IPS-15b (cell line): ENCODE data around the gene ARL6IP4.

ENCODE experiments used
- H3K27me3 ChIP-seq: one replicate; pipeline ENCODE4 v1.6.1; 2013; ENCODE audit warnings: low read length; ENCODE audit not compliant: control insufficient read depth, insufficient read depth
- H3K36me3 ChIP-seq: one replicate; pipeline ENCODE4 v1.6.1; 2013; ENCODE audit warnings: low read length; ENCODE audit not compliant: control insufficient read depth, insufficient read depth
- H3K4me1 ChIP-seq: one replicate; pipeline ENCODE4 v1.6.1; 2013; ENCODE audit warnings: mild to moderate bottlenecking, low read length; ENCODE audit not compliant: control insufficient read depth, insufficient read depth
- H3K4me3 ChIP-seq: one replicate; pipeline ENCODE4 v1.5.1; 2013; ENCODE audit warnings: low read depth, low read length
- H3K9ac ChIP-seq: one replicate; pipeline ENCODE4 v1.6.1; 2013; ENCODE audit warnings: low read depth, mild to moderate bottlenecking, low read length
- H3K9me3 ChIP-seq: one replicate; pipeline ENCODE4 v1.6.1; 2013; ENCODE audit warnings: mild to moderate bottlenecking, low read length; ENCODE audit not compliant: control insufficient read depth, insufficient read depth

The ARL6IP4 gene

GRCh38 chr12:122989874-122990419 is 9.5 kb downstream of the ARL6IP4 start:
- H3K4me1 ChIP-seq, result no peaks in the 10 kb centered on the region
- no peaks in the 10 kb centered on the region for H3K9me3 ChIP-seq
- H3K4me3 ChIP-seq, result no peak overlapping the region
- H3K27me3 ChIP-seq, result no peaks in the 10 kb centered on the region
- no peak overlapping the region for H3K9ac ChIP-seq
- peaks cover 13% of the 10 kb centered on the region for H3K36me3 ChIP-seq

- Histone ChIP-seq H3K4me1 (no peaks in the 10 kb centered on the region), H3K4me3 (no peak overlapping the region), H3K27me3 (no peaks in the 10 kb centered on the region), H3K9ac (no peak overlapping the region), H3K9me3 (no peaks in the 10 kb centered on the region), H3K36me3 (peaks cover 11% of the 10 kb centered on the region)
Measured at GRCh38 chr12:122990561-122990960, 10.1 kb downstream of the ARL6IP4 start.

GRCh38 chr12:122990961-122991622 is 10.6 kb downstream of the ARL6IP4 start:
- Histone ChIP-seq H3K9me3 (no peaks in the 10 kb centered on the region), H3K4me1 (no peaks in the 10 kb centered on the region)

GRCh38 chr12:122991623-122992275 is 11.3 kb downstream of the ARL6IP4 start:
- H3K36me3 ChIP-seq, result peaks cover 7% of the 10 kb centered on the region
- no peaks in the 10 kb centered on the region for H3K4me1 ChIP-seq
- no peak overlapping the region for H3K9ac ChIP-seq
- no peaks in the 10 kb centered on the region for H3K27me3 ChIP-seq
- H3K9me3 ChIP-seq, result no peaks in the 10 kb centered on the region
- no peak overlapping the region for H3K4me3 ChIP-seq

More at GRCh38 chr12:122990961-122991622, 10.6 kb downstream of the ARL6IP4 start:
- H3K9ac ChIP-seq, result no peak overlapping the region
- H3K27me3 ChIP-seq, result no peaks in the 10 kb centered on the region
- no peak overlapping the region for H3K4me3 ChIP-seq
- peaks cover 9% of the 10 kb centered on the region for H3K36me3 ChIP-seq

GRCh38 chr12:122992386-122992785 is 11.9 kb downstream of the ARL6IP4 start:
- Histone ChIP-seq H3K27me3 (no peaks in the 10 kb centered on the region), H3K36me3 (peaks cover 7% of the 10 kb centered on the region), H3K9ac (no peak overlapping the region), H3K4me3 (no peak overlapping the region), H3K4me1 (no peaks in the 10 kb centered on the region), H3K9me3 (no peaks in the 10 kb centered on the region)

- Histone ChIP-seq H3K9me3 (no peaks in the 10 kb centered on the region), H3K4me3 (no peak overlapping the region), H3K27me3 (no peaks in the 10 kb centered on the region), H3K9ac (no peak overlapping the region), H3K4me1 (no peaks in the 10 kb centered on the region), H3K36me3 (no peaks in the 10 kb centered on the region)
Measured at GRCh38 chr12:122994140-122994675, 13.7 kb downstream of the ARL6IP4 start.

GRCh38 chr12:122994781-122995502 is 14.5 kb downstream of the ARL6IP4 start:
- Histone ChIP-seq H3K9ac (no peak overlapping the region), H3K4me3 (no peak overlapping the region), H3K9me3 (no peaks in the 10 kb centered on the region), H3K36me3 (no peaks in the 10 kb centered on the region), H3K4me1 (no peaks in the 10 kb centered on the region), H3K27me3 (no peaks in the 10 kb centered on the region)

- no peaks in the 10 kb centered on the region for H3K27me3 ChIP-seq
- H3K9ac ChIP-seq, result no peak overlapping the region
- H3K9me3 ChIP-seq, result no peaks in the 10 kb centered on the region
- no peaks in the 10 kb centered on the region for H3K4me1 ChIP-seq
- H3K4me3 ChIP-seq, result no peak overlapping the region
- H3K36me3 ChIP-seq, result no peaks in the 10 kb centered on the region
Measured at GRCh38 chr12:122995503-122996187, 15.2 kb downstream of the ARL6IP4 start.

- Histone ChIP-seq H3K36me3 (no peaks in the 10 kb centered on the region), H3K27me3 (no peaks in the 10 kb centered on the region), H3K9me3 (no peaks in the 10 kb centered on the region), H3K9ac (no peak overlapping the region), H3K4me1 (no peaks in the 10 kb centered on the region), H3K4me3 (no peak overlapping the region)
Measured at GRCh38 chr12:122996188-122996601, 15.7 kb downstream of the ARL6IP4 start.

GRCh38 chr12:122996621-122997342 is 16.3 kb downstream of the ARL6IP4 start:
- H3K9ac ChIP-seq, result no peak overlapping the region
- H3K27me3 ChIP-seq, result no peaks in the 10 kb centered on the region
- no peaks in the 10 kb centered on the region for H3K4me1 ChIP-seq
- H3K4me3 ChIP-seq, result no peak overlapping the region
- H3K9me3 ChIP-seq, result no peaks in the 10 kb centered on the region
- H3K36me3 ChIP-seq, result no peaks in the 10 kb centered on the region
